Erythroblast (primary cell): ENCODE data around the gene WDR19.

Experiments used
- GATA1 ChIP-seq: IDR thresholded peaks from 2 replicates; pipeline ENCODE4 v1.6.1; 2011; ENCODE audit warnings: low read depth, mild to moderate bottlenecking, control low read depth, low read length, moderate library complexity
- POLR2A ChIP-seq: IDR thresholded peaks from 2 replicates; pipeline ENCODE4 v1.6.1; 2011; ENCODE audit warnings: mild to moderate bottlenecking, low read length

DNA sequence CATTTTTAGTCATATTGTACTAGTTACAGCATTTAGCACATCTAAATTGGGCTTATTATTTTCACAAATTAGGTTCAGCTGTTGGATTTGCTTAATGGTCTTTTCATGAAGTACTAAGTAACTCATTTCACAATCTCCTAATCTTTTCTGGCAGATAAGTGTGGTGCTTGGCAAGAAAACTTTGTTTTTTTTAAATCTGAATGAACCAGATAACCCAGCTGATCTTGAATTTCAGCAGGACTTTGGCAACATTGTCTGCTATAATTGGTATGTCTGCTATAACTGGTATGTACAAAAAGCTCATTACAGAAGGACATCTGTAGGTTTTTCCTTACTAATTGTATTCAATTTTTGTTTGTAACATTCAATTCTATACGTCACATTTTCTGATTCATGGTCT lies 22.7 kb downstream of the WDR19 start:
- TF ChIP-seq POLR2A: no peak
- TF ChIP-seq GATA1: no peak
